GM18870 (cell line): ENCODE measurements around the gene CHMP1B.

Experiments
- ATAC-seq: cut with Tn5 transposase; IDR thresholded peaks from one replicate; pipeline ENCODE4 v1.9.1; 2021; ENCODE audit warnings: moderate library complexity; ENCODE audit not compliant: unreplicated experiment

The CHMP1B gene

GRCh38 chr18:11851146-11851805 is at the start of gene CHMP1B:
Gene CHMP1B (plus strand): TSS chr18:11851413. CDS start chr18:11851512, 99 bp downstream.
- peak; percentile 66 for ATAC-seq

GRCh38 chr18:11801573-11801972 is 49.6 kb upstream of the CHMP1B start:
- no peak for ATAC-seq

GRCh38 chr18:11802158-11802557 is 49.1 kb upstream of the CHMP1B start:
- no peak for ATAC-seq

DNA sequence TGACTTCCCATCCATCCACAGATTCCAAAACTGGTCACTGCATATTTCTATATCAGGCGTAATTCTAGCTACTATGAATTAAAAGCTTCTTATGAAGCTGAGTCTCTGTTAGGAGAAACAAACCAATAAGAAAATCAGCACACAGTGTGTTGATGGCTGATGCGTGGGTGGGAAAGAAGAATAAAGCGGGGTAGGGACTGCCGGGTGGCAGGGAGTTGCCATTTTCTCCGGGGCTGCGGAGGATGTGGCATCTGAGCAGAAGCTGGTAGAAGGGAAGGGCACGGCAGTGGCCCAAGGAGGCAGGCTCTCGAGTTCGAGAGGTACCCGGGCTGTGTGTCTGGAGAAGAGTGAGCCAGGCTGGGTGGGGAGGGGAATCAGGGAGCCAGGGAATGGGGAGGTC is 48.6 kb upstream of the CHMP1B start:
- no peak for ATAC-seq

DNA sequence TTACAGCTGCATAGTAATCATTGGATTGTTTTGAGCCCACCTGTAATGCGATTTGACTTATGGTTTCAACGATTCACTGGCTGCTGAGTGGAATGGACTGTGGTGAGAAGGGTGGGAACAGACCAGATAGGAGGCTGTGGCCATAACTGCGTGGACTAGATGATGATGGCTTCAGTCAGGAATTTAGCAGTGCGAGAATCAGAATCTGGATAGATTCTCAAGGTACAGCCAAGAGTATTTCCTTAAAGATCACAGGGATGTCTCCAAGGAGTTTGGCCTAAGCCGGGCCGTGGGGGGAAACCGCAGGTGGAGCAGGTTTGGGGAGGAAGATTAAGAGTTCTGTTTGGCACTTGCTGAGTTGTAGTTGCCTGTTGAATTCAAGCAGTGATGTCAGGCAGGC is 44.0 kb upstream of the CHMP1B start:
- ATAC-seq = no peak

DNA sequence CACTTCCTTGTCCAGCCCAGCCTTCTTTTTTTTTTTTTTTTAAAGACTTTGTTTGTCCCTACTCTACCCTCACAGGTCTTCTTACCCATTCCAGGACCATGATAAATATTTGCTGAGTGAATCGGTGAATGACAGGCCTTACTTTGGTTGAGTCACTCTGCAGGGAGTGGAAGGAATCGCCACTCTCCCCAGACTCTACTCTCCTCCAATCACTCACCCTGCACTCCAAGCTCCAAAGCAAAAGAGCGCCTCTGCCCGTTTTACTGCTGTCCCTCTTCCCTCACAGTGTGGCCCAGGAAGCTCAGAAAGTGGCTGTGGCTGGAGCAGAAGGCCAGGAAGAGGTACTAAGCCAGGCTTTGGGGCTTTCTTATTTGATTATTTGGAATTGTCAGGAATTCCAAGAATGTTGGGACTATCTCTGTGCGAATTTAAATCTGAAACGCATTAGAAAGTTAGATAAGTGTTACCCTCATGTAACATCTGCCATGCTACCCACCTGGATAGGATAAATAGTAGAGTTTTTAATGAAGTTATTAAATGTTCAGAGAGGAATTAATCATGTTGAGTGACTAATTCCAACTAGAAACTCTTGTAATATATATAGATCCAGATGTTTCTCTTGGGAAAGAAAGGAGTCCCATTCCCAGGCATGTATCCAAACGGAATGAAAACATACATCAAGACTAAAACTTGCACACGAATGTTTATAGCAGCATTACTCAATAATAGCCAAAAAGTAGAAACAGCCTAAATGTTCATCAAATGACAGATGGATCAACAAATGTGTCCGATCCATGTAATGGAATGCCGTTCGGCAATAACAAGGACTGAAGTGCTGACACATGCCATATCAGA is 43.0 kb upstream of the CHMP1B start:
- no peak for ATAC-seq

DNA sequence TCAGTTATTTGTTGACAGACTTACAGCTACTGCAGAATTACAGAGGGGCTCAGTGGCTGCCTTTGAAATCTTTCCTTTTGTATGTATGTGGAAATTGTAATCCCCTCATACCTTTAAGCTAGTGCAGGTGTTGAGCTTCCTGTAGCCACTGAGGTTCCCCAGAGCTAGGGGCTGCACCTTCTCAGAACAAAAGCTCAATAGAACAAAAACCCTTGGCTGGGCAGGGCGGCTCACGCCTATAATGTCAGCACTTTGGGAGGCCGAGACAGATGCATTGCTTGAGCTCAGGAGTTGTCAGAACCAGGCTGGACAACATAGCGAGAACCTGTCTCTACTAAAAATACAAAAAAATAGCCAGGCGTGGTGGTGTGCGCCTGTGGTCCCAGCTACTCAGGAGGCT is 41.3 kb upstream of the CHMP1B start:
- no peak for ATAC-seq

- no peak for ATAC-seq
Observed at GRCh38 chr18:11810379-11810778, 40.8 kb upstream of the CHMP1B start.

- ATAC-seq = no peak
Observed at GRCh38 chr18:11811009-11811408, 40.2 kb upstream of the CHMP1B start.

DNA sequence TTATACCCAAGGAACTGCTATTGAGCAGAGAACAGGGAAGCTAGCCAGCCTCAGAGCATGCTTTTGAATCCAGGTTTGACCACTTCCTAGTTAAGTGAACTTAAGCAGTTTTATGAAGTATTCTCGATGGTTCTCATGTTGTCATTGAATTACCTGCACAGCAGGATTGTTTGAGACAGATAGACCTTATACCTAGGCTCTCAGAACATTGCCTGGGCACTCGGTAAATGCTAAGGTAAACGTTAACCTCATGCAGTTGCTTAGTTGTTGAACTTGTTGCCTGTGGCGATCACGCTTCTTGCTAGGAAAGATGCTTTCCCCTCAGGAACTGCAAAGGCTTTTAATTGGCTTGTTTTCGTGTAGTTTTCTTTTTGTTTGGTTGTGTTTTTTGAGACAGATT is 34.0 kb upstream of the CHMP1B start:
- ATAC-seq = no peak

- ATAC-seq = no peak
Observed at GRCh38 chr18:11818486-11819203, 32.6 kb upstream of the CHMP1B start.

GRCh38 chr18:11819938-11820337 is 31.3 kb upstream of the CHMP1B start:
- ATAC-seq = no peak

DNA sequence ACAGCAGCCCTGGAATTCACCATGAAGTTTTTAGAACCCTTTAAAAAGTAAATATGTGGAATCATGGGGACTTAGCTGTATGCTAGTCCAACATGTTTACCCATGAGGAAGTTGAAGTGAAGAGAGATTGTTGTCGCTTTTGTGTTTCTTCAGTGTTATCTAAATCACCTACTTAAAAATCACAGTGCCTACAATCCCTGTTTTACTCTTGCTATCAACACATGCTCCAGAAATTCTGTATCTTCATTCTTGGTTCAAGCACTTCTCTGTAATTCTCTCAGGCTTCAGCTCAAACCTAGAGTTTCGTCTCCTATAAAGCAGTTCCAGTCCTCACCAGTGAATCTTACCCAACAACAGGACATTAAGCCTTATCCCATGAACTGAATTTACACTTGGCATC is 30.5 kb upstream of the CHMP1B start:
- ATAC-seq = no peak

DNA sequence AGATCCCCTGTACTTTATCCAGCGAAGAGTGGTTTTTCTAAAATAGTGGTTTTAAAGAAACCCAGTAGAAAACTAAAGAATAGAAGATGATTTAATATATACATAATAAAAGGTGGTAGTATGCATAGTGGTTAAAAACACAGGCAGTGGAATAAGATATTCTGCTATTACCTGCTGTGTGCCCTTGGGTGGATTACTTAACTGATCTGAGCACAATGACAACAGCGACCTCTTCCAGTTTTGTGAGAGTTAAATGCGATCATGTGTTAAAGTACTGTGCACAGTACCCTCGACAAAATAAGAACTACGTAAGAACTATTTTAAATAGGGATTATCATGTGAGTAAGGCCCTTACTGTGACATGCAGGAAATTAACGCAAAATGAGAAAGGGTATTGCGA is 30.0 kb upstream of the CHMP1B start:
- ATAC-seq = no peak

DNA sequence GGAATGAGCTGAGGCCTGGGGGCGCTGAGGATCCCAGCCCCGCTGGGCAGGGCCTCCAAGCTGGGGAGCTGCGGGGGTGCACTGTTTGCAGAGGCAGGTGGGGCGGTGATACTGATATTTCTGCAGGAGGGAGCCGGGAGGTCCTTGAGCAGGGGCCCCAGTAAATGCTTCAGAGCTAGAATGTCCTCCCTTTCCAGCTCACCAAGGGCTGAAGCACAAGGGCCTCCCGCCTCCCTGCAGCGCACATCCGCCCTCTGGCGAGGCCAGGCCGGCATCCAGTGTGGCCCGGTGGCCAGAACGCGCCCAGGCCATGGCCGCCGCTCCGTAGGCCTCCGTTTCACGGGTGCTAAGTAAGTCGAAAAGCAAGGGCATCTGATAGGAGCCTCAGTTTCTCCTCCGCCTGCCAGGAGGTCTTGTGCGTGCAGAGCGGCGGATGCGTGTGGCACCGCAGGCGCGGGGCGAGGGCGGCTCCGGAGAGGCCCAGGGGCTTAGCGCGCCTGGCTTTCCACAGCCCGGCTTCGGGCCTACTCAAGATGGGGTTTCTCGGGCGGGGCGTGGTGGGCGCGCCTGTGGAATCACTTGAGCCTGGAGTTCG is 29.5 kb upstream of the CHMP1B start:
- no peak for ATAC-seq

GRCh38 chr18:11823545-11823944 is 27.7 kb upstream of the CHMP1B start:
- no peak for ATAC-seq

- ATAC-seq = no peak
Observed at GRCh38 chr18:11826836-11827235, 24.4 kb upstream of the CHMP1B start.

GRCh38 chr18:11828786-11829432 is 22.3 kb upstream of the CHMP1B start:
- no peak for ATAC-seq

- no peak for ATAC-seq
Observed at GRCh38 chr18:11830585-11830984, 20.6 kb upstream of the CHMP1B start.

- no peak for ATAC-seq
Observed at GRCh38 chr18:11831921-11832320, 19.3 kb upstream of the CHMP1B start.

GRCh38 chr18:11834772-11835171 is 16.4 kb upstream of the CHMP1B start:
- no peak for ATAC-seq
